Osteoblast (primary cell): Measurements from ENCODE around the gene EDIL3. TPM values are rescaled to one million over a fixed set of nuclear protein-coding genes. Genes with fewer than 3 reads are reported as not detected.

ENCODE experiments used
- DNase-seq: peaks from one replicate; pipeline ENCODE4 v3.0.0; 2011; ENCODE audit warnings: low spot score, mixed read lengths; ENCODE audit not compliant: insufficient read length; ENCODE audit errors: missing footprints
- H2AFZ ChIP-seq: 2 replicates; pipeline ENCODE4 v1.6.0; 2011; ENCODE audit warnings: mild to moderate bottlenecking, low read length
- H3K27ac ChIP-seq: 2 replicates; pipeline ENCODE4 v1.5.1; 2011; ENCODE audit warnings: mild to moderate bottlenecking, low read depth, low read length, moderate library complexity
- H3K27me3 ChIP-seq: 2 replicates; pipeline ENCODE4 v1.6.0; 2012; ENCODE audit warnings: mild to moderate bottlenecking, control low read depth, inconsistent platforms, low read length, moderate library complexity; ENCODE audit not compliant: insufficient read depth
- H3K36me3 ChIP-seq: 2 replicates; pipeline ENCODE4 v1.5.1; 2011; ENCODE audit warnings: mild to moderate bottlenecking, low read length, control low read depth, moderate library complexity; ENCODE audit not compliant: insufficient read depth
- H3K4me1 ChIP-seq: 2 replicates; pipeline ENCODE4 v1.5.1; 2011; ENCODE audit warnings: mild to moderate bottlenecking, low read length, control low read depth, moderate library complexity; ENCODE audit not compliant: insufficient read depth
- H3K4me2 ChIP-seq: 2 replicates; pipeline ENCODE4 v1.6.0; 2011; ENCODE audit warnings: mild to moderate bottlenecking, low read length; ENCODE audit not compliant: insufficient read depth
- H3K4me3 ChIP-seq: fragments of 200-600 bp; sonication (generic); 3 replicates; pipeline ENCODE4 v1.5.1; 2012; ENCODE audit warnings: mild to moderate bottlenecking, low read length, inconsistent platforms; ENCODE audit not compliant: insufficient read depth
- H3K79me2 ChIP-seq: 2 replicates; pipeline ENCODE4 v1.6.0; 2012; ENCODE audit warnings: mild to moderate bottlenecking, low read length, control low read depth, inconsistent platforms; ENCODE audit not compliant: insufficient read depth
- H3K9me3 ChIP-seq: 2 replicates; pipeline ENCODE4 v1.5.1; 2011; ENCODE audit warnings: low read depth, low read length, control low read depth
- H4K20me1 ChIP-seq: 2 replicates; pipeline ENCODE4 v1.6.0; 2012; ENCODE audit warnings: mild to moderate bottlenecking, low read length, control low read depth; ENCODE audit not compliant: insufficient read depth
- total RNA-seq: library from RNA; depleted of rRNA; stranded (reverse); fragments of >200 nt; gene quantifications from 2 replicates; pipeline ENCODE4 v1.2.3, GENCODE V29; 2012
- TF ChIP-seq, protein P1 (sequence below): IDR thresholded peaks from 2 replicates; pipeline ENCODE4 v1.5.1; 2011; ENCODE audit warnings: mild to moderate bottlenecking, low read depth, low read length, moderate library complexity; ENCODE audit errors: extremely low read depth

Gene EDIL3
- total RNA-seq, 1 donor = 366 TPM

DNA sequence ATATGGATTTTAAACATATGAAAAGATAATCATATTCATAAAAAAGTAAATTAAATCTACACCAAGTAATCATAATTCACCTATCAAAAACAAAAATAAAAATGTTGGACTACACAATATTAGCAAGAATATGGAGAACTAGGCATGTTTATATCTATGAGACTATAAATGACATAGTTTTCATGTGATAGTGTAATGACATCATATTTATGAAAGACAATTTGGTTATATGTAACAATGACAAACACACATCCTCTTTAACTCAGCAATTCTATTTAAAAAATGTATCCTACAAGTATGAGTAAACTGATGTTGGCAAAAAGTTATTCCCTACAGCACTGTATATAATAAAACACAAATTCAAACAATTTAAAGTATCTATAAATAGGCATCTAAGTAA lies 312.3 kb downstream of the EDIL3 start:
- TF ChIP-seq, protein P1, sequence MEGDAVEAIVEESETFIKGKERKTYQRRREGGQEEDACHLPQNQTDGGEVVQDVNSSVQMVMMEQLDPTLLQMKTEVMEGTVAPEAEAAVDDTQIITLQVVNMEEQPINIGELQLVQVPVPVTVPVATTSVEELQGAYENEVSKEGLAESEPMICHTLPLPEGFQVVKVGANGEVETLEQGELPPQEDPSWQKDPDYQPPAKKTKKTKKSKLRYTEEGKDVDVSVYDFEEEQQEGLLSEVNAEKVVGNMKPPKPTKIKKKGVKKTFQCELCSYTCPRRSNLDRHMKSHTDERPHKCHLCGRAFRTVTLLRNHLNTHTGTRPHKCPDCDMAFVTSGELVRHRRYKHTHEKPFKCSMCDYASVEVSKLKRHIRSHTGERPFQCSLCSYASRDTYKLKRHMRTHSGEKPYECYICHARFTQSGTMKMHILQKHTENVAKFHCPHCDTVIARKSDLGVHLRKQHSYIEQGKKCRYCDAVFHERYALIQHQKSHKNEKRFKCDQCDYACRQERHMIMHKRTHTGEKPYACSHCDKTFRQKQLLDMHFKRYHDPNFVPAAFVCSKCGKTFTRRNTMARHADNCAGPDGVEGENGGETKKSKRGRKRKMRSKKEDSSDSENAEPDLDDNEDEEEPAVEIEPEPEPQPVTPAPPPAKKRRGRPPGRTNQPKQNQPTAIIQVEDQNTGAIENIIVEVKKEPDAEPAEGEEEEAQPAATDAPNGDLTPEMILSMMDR = no peak
- Histone ChIP-seq H3K36me3 (no peaks in the 10 kb centered on the region), H2AFZ (no peak overlapping the region), H3K4me3 (no peak overlapping the region), H3K9me3 (no peaks in the 10 kb centered on the region), H3K27ac (no peak overlapping the region), H3K4me1 (no peaks in the 10 kb centered on the region), H3K4me2 (no peak overlapping the region), H3K27me3 (no peaks in the 10 kb centered on the region), H4K20me1 (peaks cover 7% of the 10 kb centered on the region), H3K79me2 (peaks cover 9% of the 10 kb centered on the region)
- DNase-seq = no peak

DNA sequence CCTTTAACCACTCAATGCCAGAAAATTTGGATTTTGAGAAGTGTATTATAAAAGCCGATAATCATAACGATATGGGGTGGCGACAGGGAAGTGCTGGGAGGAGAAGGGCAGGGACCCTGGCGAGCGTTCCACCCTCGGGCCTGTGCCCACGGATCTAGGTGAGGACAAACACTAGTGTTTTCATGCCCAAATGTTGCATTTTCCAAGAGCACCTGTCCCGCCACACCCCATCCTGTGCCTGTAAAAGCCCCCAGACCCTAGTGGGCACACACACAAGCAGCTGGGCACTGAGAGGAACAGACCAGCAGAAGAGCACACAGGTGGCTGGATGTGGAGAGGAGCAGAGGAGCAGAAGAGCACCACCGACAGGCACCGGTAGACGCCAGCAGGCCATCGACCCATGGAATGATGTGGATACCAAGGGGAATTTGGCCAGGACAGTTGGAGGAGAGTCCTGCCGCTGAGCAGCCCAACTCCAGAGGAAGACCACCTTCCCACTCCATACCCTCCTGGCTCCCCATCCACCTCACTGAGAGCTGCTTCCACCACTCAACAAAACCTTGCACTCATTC lies 315.0 kb downstream of the EDIL3 start:
- no peaks in the 10 kb centered on the region for H3K4me1 ChIP-seq
- DNase-seq = no peak
- peaks cover 9% of the 10 kb centered on the region for H3K79me2 ChIP-seq
- TF ChIP-seq, protein P1 = no peak
- no peaks in the 10 kb centered on the region for H3K27me3 ChIP-seq
- peaks cover 7% of the 10 kb centered on the region for H4K20me1 ChIP-seq
- H3K9me3 ChIP-seq = no peaks in the 10 kb centered on the region
- H2AFZ ChIP-seq = no peak overlapping the region
- H3K27ac ChIP-seq = no peak overlapping the region
- no peak overlapping the region for H3K4me3 ChIP-seq
- H3K36me3 ChIP-seq = peaks cover 2% of the 10 kb centered on the region
- H3K4me2 ChIP-seq = no peak overlapping the region

DNA sequence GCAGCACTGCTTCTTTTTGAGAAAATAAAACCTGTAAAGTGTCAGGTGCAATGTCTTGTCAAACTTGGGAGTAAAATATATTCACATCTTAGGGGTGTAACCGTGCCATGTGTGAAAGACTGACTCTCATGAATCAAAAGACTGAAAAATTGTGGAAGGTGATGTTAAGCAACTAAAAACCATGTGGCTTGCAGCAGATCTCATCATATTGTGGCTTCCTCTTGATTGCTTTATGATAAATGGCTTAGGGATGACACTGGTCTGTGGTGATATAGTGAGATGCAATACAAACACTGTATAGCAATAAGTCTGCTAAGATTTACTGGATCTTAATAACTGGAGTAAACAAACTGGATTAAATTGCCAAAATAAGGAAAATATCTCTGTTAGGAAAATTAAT lies 321.6 kb downstream of the EDIL3 start:
- Histone ChIP-seq H3K4me3 (no peak overlapping the region), H3K9me3 (no peaks in the 10 kb centered on the region), H3K4me2 (no peak overlapping the region), H3K79me2 (no peaks in the 10 kb centered on the region), H3K27me3 (no peaks in the 10 kb centered on the region), H3K4me1 (no peaks in the 10 kb centered on the region), H2AFZ (no peak overlapping the region), H3K27ac (no peak overlapping the region), H3K36me3 (peaks cover 32% of the 10 kb centered on the region), H4K20me1 (no peaks in the 10 kb centered on the region)
- TF ChIP-seq, protein P1 = no peak
- DNase-seq = no peak

DNA sequence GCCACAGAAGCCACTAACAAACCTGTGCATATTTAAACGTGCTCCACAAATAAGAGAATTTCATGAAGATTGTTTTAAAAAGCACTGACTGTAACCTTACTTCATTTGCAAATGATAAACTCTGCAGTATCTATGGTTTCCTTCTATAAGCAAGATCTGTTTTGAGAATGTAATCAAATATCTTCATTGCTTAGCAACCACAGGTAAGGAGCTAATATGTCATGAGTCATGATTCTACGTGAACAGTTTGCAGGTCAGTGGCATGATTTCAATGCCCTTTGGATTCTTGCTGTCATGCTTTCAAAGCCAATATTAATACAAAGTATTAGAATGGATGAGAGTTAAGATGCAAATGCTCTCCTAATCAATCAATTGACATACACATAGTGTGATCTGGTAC lies 325.0 kb downstream of the EDIL3 start:
- no peak overlapping the region for H3K4me2 ChIP-seq
- no peak overlapping the region for H2AFZ ChIP-seq
- H4K20me1 ChIP-seq = no peaks in the 10 kb centered on the region
- H3K4me3 ChIP-seq = no peak overlapping the region
- TF ChIP-seq, protein P1 = no peak
- H3K4me1 ChIP-seq = peaks cover 12% of the 10 kb centered on the region
- peaks cover 30% of the 10 kb centered on the region for H3K36me3 ChIP-seq
- H3K27ac ChIP-seq = no peak overlapping the region
- no peaks in the 10 kb centered on the region for H3K79me2 ChIP-seq
- H3K9me3 ChIP-seq = no peaks in the 10 kb centered on the region
- H3K27me3 ChIP-seq = no peaks in the 10 kb centered on the region
- DNase-seq = no peak
